Uterus (tissue), 2 donors: ENCODE data around the gene TPT1.

Source experiments
- POLR2A ChIP-seq, 2 donors: fragments of 450-650 bp; IDR thresholded peaks; one replicate each; pipeline ENCODE4 v1.6.1; 2016; ENCODE audit warnings: antibody characterized with exemption in 2 of 2, mild to moderate bottlenecking in 1 of 2, moderate library complexity in 1 of 2
- TF ChIP-seq, protein P1 (sequence below), 4 experiments: fragments of 200-600 bp in 2 of 4; fragments of 450-650 bp in 2 of 4; sonication (generic) in 2 of 4; IDR thresholded peaks; one replicate each; pipeline ENCODE4 v1.5.1; 2016 to 2019; ENCODE audit warnings: antibody characterized with exemption in 4 of 4, mild to moderate bottlenecking in 2 of 4, moderate library complexity in 1 of 4

DNA sequence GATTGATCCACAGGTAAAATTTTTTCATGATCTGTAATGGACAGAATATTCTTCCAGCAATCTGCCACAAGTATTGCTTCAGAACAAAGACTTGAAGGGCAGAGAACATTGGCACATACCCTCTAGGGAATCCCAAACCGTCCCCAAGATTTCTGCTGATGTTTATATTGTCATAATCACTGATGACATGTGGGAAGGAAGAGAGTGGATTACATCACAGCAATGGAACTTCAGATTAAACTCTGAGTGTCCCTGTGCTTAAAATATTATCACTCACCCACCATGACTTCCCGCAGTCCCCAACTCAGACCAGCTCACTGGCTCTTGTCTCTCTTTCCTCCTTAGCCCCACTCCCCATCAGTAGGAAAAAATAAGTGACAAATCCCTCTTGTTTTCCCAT is 8.5 kb upstream of the TPT1 start:
- TF ChIP-seq, protein P1, sequence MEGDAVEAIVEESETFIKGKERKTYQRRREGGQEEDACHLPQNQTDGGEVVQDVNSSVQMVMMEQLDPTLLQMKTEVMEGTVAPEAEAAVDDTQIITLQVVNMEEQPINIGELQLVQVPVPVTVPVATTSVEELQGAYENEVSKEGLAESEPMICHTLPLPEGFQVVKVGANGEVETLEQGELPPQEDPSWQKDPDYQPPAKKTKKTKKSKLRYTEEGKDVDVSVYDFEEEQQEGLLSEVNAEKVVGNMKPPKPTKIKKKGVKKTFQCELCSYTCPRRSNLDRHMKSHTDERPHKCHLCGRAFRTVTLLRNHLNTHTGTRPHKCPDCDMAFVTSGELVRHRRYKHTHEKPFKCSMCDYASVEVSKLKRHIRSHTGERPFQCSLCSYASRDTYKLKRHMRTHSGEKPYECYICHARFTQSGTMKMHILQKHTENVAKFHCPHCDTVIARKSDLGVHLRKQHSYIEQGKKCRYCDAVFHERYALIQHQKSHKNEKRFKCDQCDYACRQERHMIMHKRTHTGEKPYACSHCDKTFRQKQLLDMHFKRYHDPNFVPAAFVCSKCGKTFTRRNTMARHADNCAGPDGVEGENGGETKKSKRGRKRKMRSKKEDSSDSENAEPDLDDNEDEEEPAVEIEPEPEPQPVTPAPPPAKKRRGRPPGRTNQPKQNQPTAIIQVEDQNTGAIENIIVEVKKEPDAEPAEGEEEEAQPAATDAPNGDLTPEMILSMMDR (IDR thresholded peaks at IDR 0.05) = no peak
- TF ChIP-seq POLR2A (IDR thresholded peaks at IDR 0.05) = no peak
